Measurements from ENCODE around the gene TRAF5. TPM values are rescaled to one million over a fixed set of nuclear protein-coding genes. Genes with fewer than 3 reads are reported as not detected.

The TRAF5 gene
- total RNA-seq, 4 donors from 2014 or later, result 1.3 to 11.7 (median 4.3) TPM

DNA sequence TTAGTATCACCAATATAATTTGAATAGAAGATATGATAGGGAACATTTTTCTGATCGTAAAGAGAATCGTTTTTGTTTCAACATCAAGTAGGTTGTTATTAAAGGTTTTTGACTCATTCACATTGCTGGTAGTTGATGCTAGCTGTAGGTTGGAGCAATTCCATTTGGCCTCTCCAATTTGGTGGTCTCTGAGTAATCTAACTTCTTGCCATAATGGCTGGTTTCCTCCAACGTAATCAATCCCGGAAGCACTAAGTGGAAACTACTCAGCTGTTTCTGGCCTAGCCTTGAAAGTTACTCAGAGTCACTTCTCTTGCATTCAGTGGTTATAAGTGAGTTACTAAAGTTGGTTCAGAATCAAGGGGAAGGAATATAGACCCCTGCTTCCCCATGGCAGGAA is 41.4 kb upstream of the TRAF5 start:
- Histone ChIP-seq H3K9me3 (no peaks in the 10 kb centered on the region), H3K27me3 (no peaks in the 10 kb centered on the region), H3K4me1 (no peaks in the 10 kb centered on the region), H3K27ac (no peak overlapping the region), H3K36me3 (peaks cover 86% of the 10 kb centered on the region), H3K4me3 (no peak overlapping the region)
- 92% methylated on average over 4 of the region's 4 CpGs for WGBS
- TF ChIP-seq, protein P1, sequence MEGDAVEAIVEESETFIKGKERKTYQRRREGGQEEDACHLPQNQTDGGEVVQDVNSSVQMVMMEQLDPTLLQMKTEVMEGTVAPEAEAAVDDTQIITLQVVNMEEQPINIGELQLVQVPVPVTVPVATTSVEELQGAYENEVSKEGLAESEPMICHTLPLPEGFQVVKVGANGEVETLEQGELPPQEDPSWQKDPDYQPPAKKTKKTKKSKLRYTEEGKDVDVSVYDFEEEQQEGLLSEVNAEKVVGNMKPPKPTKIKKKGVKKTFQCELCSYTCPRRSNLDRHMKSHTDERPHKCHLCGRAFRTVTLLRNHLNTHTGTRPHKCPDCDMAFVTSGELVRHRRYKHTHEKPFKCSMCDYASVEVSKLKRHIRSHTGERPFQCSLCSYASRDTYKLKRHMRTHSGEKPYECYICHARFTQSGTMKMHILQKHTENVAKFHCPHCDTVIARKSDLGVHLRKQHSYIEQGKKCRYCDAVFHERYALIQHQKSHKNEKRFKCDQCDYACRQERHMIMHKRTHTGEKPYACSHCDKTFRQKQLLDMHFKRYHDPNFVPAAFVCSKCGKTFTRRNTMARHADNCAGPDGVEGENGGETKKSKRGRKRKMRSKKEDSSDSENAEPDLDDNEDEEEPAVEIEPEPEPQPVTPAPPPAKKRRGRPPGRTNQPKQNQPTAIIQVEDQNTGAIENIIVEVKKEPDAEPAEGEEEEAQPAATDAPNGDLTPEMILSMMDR (IDR thresholded peaks at IDR 0.05), result no peak
- no peak for TF ChIP-seq POLR2AphosphoS5 (IDR thresholded peaks at IDR 0.05)
- DNase-seq (ENCODE audit: low spot score in 2 of 2), result no peak

DNA sequence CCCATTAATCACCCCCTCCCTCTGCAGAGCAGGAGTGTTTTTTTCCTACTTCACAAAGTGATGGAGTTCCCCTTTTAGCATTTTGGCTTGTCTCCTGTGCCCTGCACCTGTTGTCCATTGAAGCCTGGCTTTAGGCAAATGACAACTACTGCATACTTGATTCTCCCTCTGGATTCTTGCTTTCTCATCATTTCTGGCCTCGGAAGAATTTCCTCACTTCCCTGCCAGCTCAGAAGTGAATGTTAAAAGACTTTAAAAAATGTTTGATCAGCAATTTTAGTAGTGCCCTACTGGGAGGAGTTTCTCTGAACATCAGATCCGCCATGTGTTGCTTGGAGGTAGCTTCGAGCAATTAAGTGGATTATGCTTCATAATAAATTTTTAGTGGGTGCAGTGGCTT is 39.4 kb upstream of the TRAF5 start:
- H3K9me3 ChIP-seq, result no peaks in the 10 kb centered on the region
- H3K27ac ChIP-seq, result no peak overlapping the region
- DNase-seq (ENCODE audit: low spot score in 2 of 2), result no peak
- H3K4me3 ChIP-seq, result no peak overlapping the region
- TF ChIP-seq POLR2AphosphoS5 (IDR thresholded peaks at IDR 0.05) (no peak), EP300 (IDR thresholded peaks at IDR 0.05) (no peak), POLR2A (IDR thresholded peaks at IDR 0.05) (no peak)
- TF ChIP-seq, protein P1 (IDR thresholded peaks at IDR 0.05), result no peak
- H3K4me1 ChIP-seq, result no peaks in the 10 kb centered on the region
- H3K36me3 ChIP-seq, result peaks cover 86% of the 10 kb centered on the region
- no peaks in the 10 kb centered on the region for H3K27me3 ChIP-seq
- WGBS, result 51% methylated on average over 3 of the region's 3 CpGs

DNA sequence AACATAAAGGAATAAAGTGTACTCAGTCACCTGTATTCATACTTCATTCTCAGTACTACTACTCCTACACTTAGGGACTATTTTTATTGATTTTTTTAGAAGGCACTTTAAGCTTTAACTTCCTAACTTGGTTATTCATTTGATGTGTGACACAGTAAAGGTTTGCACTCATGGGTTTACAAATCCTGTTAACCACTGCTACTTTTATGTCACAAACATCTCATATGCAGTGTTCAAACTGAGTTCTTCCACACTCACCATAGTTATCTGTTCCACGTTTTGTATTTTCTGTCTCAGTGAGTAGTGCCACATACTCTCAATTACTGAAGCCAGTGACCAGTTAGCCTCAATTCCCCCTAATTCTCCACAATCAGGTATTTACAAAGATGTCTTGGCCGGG is 34.2 kb upstream of the TRAF5 start:
- H3K9me3 ChIP-seq, result no peaks in the 10 kb centered on the region
- H3K36me3 ChIP-seq, result peaks cover 76% of the 10 kb centered on the region
- no peaks in the 10 kb centered on the region for H3K27me3 ChIP-seq
- TF ChIP-seq, protein P1 (IDR thresholded peaks at IDR 0.05), result no peak
- TF ChIP-seq POLR2A (IDR thresholded peaks at IDR 0.05) (no peak), EP300 (IDR thresholded peaks at IDR 0.05) (no peak), POLR2AphosphoS5 (IDR thresholded peaks at IDR 0.05) (no peak)
- DNase-seq (ENCODE audit: low spot score in 2 of 2), result no peak
- H3K4me1 ChIP-seq, result no peaks in the 10 kb centered on the region
- no peak overlapping the region for H3K27ac ChIP-seq
- 93% methylated on average over 2 of the region's 2 CpGs for WGBS
- H3K4me3 ChIP-seq, result no peak overlapping the region

DNA sequence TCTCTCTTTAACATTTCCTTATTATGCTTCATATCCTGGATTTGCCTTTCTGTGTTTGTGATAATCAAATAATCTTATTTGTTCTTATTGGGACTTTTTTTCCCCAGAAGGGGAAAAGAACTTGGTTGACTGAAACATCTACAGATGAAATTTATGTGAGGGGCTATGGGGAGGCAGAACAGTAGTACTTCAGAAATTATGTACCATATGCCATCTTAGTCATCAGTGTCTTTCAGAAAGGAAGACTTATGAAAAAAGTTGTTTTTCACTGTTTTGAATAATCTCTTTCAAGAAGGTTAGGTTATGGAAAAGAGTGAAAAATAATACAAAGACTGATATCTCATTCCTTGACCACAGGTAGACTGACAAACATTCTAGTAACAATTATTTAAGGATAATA is 30.2 kb upstream of the TRAF5 start:
- no peaks in the 10 kb centered on the region for H3K27me3 ChIP-seq
- no peak for TF ChIP-seq POLR2A (IDR thresholded peaks at IDR 0.05)
- TF ChIP-seq EP300 (IDR thresholded peaks at IDR 0.05), result no peak
- no peak for TF ChIP-seq POLR2AphosphoS5 (IDR thresholded peaks at IDR 0.05)
- TF ChIP-seq, protein P1 (IDR thresholded peaks at IDR 0.05), result no peak
- no peak overlapping the region for H3K4me3 ChIP-seq
- no peak overlapping the region for H3K27ac ChIP-seq
- peaks cover 77% of the 10 kb centered on the region for H3K36me3 ChIP-seq
- DNase-seq (ENCODE audit: low spot score in 2 of 2), result no peak
- no peaks in the 10 kb centered on the region for H3K4me1 ChIP-seq
- no peaks in the 10 kb centered on the region for H3K9me3 ChIP-seq

DNA sequence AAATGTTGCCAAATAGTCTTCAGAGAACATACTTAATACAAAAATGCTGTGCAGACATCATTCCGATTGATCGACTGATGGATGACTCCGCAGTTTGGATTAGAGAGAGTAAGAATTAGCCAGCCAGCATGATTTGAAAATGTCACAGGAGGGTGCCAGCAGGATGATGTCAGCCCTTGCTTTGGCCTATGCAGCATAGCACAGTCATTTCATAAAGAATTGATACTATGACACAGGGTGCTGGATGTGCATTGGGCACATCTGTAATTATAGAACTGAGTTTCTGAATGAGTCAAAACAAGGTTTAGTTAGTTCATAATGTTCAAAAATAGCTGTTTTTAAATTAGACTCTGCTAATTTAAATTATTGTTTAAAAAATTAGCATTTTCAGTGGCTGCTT is 21.6 kb upstream of the TRAF5 start:
- TF ChIP-seq, protein P1 (IDR thresholded peaks at IDR 0.05), result no peak
- TF ChIP-seq POLR2AphosphoS5 (IDR thresholded peaks at IDR 0.05) (no peak), EP300 (IDR thresholded peaks at IDR 0.05) (no peak)
- H3K9me3 ChIP-seq, result no peaks in the 10 kb centered on the region
- H3K36me3 ChIP-seq, result peaks cover 55% of the 10 kb centered on the region
- no peak overlapping the region for H3K27ac ChIP-seq
- 72% methylated on average over 3 of the region's 3 CpGs for WGBS
- DNase-seq (ENCODE audit: low spot score in 2 of 2), result no peak
- H3K27me3 ChIP-seq, result no peaks in the 10 kb centered on the region
- no peaks in the 10 kb centered on the region for H3K4me1 ChIP-seq
- H3K4me3 ChIP-seq, result no peak overlapping the region
